GM12873 (cell line): Measurements from ENCODE around the gene RXRA.

ENCODE experiments used
- TF ChIP-seq, protein P1 (sequence below): IDR thresholded peaks from 2 replicates; pipeline ENCODE4 v1.5.1; 2012; ENCODE audit warnings: low read depth, mild to moderate bottlenecking, moderate library complexity, low read length, control low read depth; ENCODE audit not compliant: insufficient read depth; ENCODE audit errors: missing control alignments

The RXRA gene

GRCh38 chr9:134345737-134346136, 19.5 kb downstream of the RXRA start:
- TF ChIP-seq, protein P1, sequence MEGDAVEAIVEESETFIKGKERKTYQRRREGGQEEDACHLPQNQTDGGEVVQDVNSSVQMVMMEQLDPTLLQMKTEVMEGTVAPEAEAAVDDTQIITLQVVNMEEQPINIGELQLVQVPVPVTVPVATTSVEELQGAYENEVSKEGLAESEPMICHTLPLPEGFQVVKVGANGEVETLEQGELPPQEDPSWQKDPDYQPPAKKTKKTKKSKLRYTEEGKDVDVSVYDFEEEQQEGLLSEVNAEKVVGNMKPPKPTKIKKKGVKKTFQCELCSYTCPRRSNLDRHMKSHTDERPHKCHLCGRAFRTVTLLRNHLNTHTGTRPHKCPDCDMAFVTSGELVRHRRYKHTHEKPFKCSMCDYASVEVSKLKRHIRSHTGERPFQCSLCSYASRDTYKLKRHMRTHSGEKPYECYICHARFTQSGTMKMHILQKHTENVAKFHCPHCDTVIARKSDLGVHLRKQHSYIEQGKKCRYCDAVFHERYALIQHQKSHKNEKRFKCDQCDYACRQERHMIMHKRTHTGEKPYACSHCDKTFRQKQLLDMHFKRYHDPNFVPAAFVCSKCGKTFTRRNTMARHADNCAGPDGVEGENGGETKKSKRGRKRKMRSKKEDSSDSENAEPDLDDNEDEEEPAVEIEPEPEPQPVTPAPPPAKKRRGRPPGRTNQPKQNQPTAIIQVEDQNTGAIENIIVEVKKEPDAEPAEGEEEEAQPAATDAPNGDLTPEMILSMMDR, result no peak

DNA sequence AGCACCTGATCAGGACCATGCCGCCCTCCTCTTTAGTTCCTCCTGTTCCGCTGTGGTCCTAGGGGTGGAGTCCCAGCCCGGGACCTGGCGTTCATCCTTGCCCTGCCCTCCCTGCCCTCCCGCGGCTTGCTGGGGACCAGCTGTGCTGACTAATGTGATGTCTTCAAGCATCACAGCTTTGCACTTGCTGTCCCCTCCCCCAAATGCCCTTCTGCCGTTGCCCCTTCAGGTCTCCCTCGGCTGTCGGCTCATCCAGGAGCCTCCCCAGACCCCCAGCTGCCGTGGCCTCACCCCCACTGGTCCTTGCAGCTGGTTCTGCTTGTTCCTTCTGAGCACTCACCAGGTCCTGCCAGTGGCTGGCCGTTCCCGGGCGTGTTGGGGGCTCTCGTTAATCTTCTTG, 19.9 kb downstream of the RXRA start:
- TF ChIP-seq, protein P1, result no peak

DNA sequence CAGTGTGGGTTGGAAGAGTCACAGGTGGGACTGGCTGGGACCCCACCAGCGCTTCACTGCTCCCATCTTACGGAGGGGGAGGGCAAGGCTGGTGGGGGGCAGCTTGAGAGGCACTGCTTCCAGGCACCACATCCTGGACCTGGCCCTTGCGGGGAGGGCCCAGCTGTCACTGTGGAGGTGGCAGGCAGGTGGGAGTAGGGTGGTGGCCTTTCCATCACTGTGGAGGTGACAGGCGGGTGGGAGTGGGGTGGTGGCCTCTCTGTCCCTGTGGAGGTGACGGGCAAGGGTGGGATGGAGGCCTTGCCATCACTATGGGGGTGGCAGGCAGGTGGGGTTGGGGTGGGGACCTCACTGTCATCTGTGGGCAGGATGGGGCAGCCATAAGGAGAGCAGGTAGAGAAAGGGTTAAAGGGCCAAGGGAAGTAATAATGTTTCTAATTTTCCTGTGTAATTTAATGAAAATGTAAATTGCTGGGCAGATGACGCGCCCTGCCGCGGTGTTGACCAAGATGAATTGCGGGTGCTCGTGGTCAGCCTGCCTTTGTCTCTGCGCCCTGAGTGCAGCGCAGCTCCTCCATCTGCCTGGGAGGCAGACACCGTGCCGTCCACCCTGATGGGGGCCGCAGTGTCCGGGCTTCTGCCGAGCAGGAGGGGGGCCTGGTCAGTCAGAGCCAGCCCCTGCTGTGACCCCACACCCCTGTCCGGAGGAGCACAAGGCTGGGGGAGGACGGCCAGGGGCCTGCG, 20.8 kb downstream of the RXRA start:
- TF ChIP-seq, protein P1, result no peak

GRCh38 chr9:134347996-134348395, 21.7 kb downstream of the RXRA start:
- TF ChIP-seq, protein P1, result no peak

- TF ChIP-seq, protein P1, result no peak
These were observed 22.3 kb downstream of the RXRA start for GRCh38 chr9:134348404-134349155.

DNA sequence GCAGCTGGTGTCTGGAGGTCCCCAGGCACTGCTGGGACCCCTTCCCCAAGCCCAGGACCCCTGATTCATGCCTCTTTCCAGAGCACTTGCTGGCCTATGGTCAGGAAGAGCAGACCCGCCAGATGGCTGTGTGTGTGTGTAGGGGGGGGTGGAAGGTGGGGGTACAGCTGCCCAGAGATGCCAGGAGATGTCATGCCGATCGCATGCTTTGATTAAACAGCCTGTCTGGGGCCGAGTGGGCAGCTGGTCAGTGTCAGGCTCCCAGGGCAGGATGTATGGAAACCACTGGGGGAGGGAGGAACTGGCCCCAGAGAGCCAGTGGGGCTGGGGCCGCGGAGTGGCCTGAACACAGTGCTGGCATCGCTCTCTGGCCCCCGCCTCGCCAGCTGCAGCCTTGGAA, 23.7 kb downstream of the RXRA start:
- TF ChIP-seq, protein P1, result no peak

DNA sequence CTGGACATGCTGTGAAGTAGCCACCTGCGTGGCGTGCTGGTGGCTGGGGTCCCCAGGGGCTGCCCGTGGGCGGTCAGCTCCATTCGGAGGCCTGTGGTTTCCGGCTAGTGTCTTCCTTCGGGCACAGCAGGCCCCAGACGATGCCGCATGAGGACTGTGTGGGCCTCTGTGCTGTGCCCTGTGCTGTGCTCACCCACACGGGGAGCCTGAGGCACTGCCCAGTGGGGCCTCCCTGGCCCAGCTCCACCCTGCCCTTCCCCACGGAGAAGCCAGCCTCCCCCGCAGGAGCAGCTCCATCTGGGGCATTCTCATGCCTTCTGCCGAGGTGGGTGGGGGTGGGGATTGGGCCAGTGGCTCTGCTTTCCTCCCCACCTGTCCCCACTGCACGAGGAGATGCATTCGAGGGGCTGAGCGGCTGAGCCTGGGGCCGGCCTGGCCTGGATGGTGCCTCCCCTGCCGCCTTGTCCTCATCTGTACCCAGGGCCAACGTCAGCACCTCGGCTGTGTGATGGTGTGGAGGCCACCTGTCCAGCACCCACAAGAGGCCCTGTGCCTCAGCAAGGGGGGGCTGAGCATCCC, 24.2 kb downstream of the RXRA start:
- TF ChIP-seq, protein P1, result no peak
